HG03571 (cell line): ENCODE measurements around the gene LRCOL1.

Experiments
- ATAC-seq: cut with Tn5 transposase; IDR thresholded peaks from one replicate; pipeline ENCODE4 v1.9.1; 2021; ENCODE audit not compliant: unreplicated experiment

LRCOL1 gene

DNA sequence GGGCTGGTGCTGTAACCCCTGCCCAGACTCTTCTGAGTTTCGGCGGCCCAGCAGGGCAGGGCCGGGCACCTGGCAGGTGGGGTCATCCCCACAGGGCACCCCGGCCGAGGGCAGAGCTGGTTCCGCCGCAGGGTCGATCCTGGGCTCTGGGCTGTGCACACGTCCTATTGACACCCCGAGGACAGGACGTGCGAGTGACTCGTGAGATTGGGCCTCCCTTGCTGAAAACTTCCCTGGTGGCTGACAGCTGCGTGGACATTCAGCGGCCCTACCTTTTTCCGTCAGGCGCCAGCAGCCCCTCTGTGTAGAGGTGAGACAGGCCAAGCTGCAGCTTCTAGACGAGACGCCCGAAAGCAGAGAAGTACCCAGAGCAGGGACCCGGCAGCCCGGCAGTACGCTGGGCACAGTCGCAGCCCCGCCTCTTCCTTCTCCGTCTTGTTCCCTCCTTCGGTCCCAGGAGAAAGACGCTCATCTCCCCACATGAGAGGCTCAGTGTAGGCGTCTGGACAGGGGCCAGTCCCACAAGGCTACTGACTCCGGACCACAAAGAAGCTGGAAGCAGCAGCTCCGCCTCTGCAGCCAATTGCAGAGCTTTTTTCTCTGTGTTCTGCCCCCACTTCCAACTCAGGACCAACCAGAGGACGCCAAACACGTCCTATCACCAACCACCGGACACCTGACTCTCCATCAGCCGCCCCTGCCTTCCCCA lies at the start of gene LRCOL1:
LRCOL1 (minus strand) TSS at position 532 of the 709 bp plus-strand sequence. CDS start 4,331 bp downstream, outside the sequence.
- no peak for ATAC-seq

DNA sequence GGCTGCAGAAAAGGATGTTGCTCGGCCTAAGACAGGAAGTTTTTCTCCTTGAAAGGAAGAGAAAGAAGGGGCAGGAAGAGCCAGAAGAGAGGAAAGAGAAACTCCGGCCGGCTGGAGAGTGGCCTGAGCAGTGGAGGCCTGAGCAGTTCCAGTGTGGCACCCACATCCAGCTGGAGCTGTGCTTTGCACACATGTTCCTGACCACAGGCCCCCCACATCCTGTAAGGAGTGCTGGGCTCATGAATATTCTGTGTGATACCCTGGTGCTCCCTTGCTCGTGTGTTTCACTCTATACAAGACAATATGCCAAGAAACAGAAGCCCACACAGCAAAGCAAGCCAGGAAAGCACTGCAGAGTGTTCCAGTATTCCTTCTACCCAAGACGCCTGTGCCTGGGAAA lies 49.7 kb upstream of the LRCOL1 start:
- ATAC-seq = no peak

DNA sequence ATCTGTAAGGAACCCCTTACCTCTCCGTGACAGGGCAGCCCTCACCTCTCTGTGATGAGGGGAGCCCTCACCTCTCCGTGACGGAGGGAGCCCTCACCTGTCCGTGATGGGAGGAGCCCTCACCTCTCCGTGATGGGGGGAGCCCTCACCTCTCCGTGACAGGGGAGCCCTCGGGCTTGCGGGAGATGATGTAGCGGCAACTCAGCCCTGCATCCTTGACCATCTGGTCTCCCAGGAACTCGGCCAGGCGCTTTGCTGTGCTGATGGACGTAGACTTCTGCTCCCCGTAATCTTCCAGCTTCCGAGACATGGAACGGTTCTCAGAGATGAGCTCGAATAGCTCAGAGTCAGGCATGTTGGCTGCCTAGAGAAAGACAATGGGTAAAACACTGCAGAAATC lies 48.8 kb upstream of the LRCOL1 start:
- ATAC-seq = no peak

DNA sequence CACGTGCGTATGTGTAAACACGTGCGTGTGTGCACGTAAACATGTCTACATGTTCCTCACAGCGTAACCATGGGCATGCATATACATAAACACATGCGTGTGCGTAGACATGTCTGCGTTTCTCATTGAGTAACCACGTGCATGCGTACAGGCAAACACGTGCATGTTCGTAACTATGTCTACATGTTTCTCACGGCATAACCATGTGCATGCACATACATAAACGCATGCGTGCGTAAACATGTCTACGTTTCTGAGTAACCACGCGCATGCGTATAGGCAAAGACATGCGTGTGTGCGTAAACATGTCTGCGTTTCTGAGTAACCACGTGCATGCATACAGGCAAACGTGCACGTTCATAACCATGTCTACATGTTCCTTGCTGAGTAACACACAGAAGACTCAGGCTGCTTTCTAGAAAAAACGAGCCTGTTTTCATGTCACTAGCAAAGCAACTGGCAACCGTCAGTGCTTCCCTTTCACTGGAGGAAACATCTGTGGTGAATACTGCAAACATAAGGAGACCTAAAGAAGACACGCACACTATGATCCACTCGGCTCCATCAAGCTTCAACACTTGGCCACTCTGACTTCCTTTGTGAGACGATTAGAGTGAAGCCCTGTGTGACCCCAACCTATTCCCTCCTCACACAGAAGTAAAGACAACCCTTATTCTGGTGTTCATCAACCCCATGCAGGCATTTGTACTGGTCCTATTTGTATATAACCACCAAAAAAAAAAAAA lies 47.9 kb upstream of the LRCOL1 start:
- ATAC-seq = no peak

DNA sequence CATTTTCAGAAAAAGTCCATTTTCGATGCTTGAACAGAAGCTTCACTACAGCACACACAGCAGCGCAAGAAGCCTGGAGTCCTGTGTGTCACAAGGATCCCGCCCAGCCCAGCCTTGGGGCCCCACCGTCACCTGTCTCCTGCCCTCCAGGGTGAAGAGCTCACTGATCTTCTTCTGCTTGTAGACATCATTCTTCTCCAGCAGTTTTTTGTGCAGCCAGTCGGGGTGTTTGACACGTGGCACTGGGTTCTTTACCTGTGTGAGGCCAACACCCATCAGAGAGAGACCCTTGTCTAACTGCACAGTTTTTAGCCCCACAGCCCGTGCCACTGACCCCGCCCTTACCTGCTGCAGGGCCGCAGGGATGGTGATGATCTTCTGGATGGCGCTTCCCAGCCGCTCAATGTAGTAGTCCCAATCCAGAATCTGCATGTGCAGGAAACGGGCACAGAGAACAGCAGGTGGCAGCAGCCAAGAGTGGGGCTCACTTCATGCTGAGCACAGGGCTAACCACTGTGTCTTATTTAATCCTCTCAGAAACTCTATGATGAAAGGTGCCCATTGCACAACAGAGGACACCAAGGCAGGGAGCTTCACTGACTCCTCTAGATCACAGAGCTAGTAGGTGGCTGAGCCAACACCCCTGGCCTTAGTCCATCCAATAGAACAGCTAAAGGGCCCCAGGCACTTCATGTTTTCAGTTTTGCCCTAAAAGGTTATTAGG lies 46.8 kb upstream of the LRCOL1 start:
- ATAC-seq = no peak

DNA sequence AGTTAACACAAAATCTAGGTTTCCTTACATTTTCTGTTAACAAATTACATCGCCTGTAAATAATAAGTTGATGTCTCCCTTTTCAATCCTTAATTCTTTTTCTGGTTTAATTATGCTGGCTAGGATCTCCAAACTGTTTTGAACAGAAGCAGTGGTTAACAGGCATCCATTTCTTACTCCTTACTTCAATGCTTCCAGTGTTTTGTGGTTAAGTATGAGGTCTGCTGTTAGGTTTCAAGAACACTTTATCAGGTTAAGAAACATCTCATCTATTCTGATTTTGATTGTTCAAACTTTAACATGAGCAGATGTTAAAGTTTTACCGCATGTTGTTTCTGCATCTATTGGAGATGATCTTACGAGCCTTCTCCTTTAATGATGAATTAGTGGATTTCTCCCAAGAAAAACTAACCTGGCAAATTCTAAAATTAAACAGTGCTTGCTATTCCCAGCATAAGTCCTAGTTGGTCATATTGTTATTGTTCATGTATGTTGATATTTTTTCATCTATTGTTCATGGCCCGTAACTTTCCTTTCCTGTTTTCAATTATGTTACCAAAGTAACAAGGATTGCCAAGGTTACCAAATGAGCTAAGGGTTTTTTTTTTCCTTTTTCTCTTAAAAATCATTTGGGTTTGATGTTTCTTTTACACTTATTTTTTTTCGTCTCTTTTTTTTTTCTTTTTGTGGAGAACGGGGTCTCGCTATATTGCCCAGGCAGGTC lies 43.3 kb upstream of the LRCOL1 start:
- no peak for ATAC-seq

DNA sequence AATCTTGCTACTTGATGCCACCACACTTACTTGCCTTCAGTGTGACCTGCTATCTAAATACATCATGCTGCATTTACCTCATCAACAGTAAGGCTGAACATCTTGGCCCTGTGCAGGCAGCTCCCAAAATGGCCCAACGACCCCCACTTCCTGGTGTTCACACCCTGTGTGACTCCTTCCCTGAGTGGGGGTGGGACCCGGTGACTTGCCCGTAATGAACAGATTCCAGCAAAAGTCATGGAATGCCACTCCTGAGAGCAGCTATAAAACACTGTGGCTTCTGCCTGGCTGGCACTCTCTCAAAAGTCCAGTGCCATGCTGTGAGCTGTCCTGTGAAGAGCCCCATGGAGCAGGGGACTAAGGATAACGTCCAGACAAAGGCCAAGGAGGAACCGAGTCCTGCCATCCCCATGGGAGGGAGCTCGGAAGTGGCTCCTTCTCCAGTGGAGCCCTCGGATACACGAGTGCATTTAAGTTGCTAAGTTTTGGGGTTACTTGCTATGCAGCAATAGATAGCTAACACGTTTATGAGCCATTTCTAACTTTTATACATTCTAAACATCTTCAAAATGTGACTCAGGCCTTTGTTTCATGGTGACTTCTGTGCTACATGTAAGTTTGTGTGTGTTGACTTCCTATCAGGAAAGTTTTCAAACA lies 41.2 kb upstream of the LRCOL1 start:
- no peak for ATAC-seq

DNA sequence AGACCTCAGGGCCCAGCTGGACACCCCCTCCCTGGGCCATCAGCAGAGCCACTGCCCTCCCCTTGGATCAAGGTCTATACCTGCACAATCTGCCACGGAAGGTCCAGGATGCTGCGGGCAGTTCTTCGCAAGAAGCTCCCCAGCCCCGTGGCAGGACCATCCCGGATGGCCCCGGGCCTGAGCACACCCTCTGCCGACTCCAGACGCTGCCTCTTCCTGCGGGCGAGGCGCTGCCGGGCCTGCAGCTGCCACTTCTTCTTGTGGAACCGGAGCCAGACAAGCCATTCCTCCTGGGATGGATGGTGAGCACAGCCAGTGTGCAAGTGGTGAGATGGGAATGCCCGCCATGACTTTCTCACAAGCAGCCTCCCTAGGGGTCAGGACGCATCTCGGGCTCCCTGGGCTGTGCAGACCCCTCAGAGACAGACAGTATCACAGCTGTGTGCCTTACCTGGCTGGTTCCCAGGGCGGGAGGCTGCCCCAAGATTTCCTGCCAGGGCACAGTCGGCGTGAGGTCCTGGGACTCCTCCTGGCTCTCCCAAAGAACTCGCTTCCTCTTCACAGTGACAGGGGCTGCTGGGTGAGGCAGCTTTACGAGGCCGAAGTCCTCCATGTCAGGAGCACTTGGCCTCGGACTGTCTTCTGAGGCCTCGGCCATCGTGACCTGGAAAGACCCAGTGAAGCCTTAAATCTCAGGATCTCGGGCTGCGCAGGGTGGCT lies 39.0 kb upstream of the LRCOL1 start:
- ATAC-seq = no peak

DNA sequence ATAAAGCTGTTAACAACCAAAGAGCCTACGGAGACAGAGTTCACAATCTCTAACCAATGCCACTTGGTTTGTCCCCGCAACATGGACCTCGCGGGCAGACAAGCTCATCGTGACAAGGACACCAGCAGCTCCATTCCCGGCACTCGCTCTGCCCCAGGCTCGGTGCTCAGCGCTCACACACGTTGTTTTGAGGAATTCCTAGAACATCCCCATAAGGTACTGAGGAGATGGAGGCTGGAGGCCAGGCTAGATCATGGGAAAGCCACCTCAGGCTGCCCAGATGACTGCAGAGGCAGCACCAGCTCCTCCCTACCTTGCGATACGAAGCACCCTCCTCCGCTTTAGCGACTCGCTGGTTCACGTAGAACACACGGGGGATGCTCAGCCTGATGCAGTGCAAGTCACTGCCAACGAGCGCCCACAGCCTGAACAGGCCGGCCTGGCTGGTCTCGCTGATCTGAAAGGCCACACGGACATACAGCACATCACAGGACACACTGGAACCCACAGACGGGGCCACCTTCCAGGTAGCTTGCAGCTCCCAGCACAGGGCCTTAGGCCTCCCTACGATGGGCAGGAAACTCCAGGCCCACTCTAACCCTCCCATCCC lies 38.3 kb upstream of the LRCOL1 start:
- no peak for ATAC-seq

DNA sequence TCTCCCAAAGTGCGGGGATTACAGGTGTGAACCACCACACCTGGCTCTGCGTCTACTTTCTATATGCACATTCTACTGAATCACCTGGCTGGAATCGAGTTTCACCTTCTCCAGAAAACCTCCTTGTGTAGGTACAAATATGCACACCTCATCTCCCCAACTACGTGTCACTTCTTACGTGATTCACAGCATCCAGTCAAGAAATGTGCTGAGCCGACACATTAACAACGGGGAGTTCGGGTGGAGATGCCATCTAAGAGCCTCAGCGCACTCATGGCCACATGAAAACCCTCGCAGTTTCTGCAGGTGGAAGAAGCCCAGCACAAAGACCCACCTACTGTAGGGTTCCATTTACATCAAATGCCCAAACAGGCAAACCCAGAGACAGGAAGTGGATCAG lies 37.5 kb upstream of the LRCOL1 start:
- ATAC-seq = no peak

DNA sequence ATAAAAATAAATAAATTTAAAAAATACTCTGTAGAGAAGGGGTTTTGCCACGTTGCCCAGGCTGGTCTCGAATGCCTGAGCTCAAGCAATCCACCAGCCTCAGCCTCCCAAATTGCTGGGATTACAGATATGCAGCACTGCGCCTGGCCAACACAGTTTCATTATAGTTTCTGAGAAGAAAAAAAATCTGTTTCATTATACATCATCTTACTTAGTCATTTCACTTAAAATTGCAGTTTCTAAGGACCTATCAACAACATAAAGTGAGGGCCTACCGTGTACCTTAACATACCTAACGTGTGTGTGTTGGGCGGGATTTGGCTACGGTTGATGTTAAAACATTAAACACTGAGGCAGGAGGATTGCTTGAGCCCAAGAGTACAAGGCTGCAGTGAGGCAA lies 36.5 kb upstream of the LRCOL1 start:
- no peak for ATAC-seq

DNA sequence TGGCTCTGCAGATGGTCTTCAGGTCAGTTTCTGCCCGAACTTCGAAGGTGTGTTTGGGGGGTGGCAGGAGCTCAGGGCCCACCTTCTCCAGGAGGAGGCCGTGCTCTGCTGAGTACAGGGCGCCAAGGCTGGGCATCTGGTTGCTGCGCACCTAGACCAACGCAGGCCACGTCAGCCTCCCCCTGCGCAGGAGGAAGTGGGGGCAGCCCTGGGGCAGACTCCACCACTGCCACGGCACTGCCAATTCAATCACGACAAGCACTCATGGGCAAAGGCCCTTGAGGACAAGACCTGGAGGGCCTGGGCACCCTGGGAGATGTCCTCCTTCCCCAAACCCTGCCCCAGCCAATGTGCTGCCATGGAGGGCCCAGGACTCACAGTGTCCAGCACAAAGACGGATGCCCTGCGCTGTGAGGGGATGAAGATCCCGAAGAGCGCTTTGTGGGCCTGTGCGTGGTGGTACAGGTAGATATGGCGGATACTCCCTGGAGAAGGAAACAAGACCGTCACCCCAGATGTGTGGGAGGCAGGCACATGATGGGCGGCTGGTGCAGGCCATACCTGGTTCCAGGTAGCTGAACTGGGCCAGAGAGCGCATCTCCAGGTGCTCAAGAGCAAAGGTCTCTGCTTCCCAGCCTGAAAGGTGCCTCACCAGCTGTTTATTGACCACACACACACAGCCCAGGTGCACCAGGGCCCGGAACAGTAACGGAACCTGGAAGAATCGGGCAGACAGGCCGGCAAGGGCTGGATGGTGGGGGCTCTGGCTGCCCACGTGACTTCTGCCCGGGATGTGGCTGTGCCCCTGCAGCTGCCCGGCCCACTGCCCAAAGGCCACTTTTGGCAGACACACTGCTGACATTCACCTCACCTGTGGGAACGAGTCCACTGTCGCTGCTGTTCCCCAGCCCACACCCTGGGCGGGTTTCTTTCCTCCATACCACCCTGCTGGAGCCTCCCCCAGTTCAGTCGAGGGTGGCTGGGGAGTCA lies 32.8 kb upstream of the LRCOL1 start:
- ATAC-seq = no peak

DNA sequence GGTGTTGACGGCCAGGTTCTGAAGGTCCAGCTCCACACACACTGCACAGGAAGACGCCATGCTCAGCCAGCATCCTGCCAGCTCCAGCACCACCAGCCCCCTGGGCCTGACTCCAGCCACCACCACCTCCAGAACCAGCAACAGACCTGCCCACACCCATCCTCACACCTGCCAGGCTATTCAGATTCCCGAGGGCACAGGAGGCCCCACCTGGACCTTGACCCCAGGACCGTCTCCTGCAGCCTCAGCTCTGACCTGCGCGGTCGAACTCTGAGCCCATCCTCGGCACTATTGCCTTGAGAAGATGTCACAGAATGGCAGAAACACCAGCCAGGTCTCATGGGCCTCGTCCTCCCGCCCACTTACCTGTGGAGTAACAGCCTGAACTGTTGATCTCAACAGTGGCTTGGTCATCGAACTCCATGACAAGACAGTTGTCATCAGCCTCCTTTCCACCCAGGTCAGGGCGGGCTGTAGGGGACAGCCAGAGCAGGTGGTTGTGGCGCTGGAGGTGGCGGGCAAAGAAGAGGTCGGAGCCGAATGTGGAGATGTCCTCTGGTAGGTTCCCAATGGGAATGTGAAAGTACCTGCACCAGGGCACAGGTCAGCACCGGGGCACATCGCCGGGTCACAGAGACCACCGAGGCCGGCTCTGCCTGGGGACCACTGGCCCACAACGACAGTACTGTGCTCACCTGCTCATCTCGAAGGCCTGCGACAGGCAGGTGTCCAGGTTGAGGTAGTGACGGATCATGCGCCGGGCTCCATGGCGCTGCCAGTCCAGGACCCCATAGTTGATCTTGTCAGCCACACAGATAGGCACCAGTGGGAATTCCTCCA lies 31.6 kb upstream of the LRCOL1 start:
- ATAC-seq = no peak

DNA sequence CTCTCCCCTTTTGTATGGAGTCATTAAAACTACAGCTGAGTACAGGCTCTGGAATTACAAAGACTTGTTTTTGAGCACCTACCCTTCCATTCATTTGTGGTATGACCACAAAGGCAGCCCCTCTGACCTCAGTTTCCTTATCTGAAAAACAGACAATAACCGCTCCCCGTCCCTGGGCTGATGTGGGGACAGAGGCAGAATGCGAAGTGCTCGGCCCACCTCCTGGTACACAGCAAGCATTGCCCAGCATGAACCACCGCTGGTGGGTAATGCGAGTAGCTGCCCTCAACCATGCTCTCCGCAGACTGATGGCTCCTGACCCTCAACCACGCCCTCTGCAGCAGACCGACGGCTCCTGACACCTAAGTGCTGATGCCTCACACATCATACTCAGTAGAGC lies 30.6 kb upstream of the LRCOL1 start:
- ATAC-seq = no peak

DNA sequence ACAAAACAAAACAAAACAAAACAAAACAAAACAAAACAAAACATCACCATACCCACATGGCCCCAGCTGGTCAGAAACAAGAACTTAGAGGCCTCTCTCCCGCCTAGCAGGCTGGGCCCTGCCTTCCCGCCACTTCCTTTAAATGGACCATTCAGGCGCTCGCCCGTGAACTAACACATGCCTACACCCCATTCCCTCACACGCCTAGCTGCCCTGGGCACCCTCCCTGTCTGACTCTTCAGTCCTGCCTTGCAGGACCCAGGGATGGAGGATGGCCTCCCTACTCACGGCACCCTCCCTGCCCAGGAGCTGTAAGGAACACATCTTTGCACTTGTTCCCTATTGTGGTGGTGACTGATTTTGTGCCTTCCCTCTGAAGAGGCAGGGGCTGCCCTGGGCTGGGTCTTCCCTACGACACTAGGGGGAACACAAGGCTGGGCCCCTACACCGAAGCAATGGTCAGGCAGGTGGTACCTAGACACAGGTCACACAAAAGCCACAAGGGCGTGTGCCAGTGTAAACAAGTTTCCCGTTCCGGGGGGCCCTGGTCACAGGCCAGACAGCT lies 29.7 kb upstream of the LRCOL1 start:
- ATAC-seq = no peak

DNA sequence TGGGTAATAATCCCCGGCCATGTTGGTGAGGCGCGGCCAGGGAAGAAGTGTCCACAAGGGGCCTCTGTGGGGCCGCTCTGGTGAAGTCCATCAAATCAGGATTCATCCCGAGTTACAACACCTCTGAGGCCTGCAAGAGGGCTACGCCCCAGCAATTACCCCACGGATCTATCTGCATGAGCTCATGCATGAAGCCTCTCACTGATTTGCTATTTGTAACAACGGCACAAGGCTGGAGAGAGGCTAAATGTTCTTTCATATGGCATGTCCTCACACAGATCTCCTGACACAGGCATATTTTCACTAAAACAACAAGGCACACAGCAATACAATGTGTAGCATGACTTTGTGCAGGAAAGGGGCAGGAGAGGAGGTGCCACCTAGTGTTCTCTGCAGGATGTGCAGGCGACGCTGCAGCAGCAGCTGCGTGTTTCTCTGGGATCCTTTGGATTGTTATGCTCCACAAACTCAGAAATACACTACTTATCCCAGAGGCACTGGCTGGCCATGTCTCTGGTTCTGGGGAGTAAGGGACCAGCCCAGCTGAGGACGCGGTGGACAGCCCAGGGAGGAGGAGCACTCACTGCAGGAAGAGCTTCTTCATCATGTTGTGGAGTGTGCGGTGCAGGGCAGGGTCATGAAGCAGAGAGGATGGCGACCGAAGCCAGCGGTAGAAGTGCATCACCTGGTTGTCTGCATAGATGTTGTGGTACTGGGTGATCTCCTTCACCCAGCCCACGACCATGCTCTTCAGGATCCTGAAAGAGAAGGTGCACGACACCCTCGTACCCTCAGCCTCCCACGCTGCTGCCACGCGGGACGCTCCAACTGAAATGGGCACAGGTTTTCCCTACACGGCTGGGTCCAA lies 28.4 kb upstream of the LRCOL1 start:
- no peak for ATAC-seq
